Neural crest cell (in vitro differentiated cells): Measurements from ENCODE around the gene SESN1. TPM values are rescaled to one million over a fixed set of nuclear protein-coding genes. Genes with fewer than 3 reads are reported as not detected.

Experiments used
- DNase-seq: peaks from one replicate; pipeline ENCODE4 v3.0.0; 2021; ENCODE audit warnings: low read depth, mixed read lengths, low spot score
- H3K27ac Mint-ChIP-seq: one replicate; pipeline ENCODE4 v1.8.0; 2021; ENCODE audit warnings: mild to moderate bottlenecking, mixed read lengths; ENCODE audit not compliant: unreplicated experiment
- H3K27me3 Mint-ChIP-seq: 2 replicates; pipeline ENCODE4 v1.8.0; 2021; ENCODE audit warnings: low read depth, mild to moderate bottlenecking, mixed read lengths
- H3K36me3 Mint-ChIP-seq: 2 replicates; pipeline ENCODE4 v1.8.0; 2021; ENCODE audit warnings: low read depth, mild to moderate bottlenecking, mixed read lengths
- H3K4me1 Mint-ChIP-seq: 2 replicates; pipeline ENCODE4 v1.8.0; 2021; ENCODE audit warnings: mixed read lengths
- H3K4me3 Mint-ChIP-seq: one replicate; pipeline ENCODE4 v1.8.0; 2021; ENCODE audit warnings: mild to moderate bottlenecking, mixed read lengths
- H3K9me3 Mint-ChIP-seq: 2 replicates; pipeline ENCODE4 v1.8.0; 2021; ENCODE audit warnings: mixed read lengths
- total RNA-seq: library from RNA; stranded (reverse); gene quantifications from 2 replicates; pipeline ENCODE4 v1.2.1, GENCODE V29; 2021
- TF ChIP-seq, protein P1 (sequence below): fragments of 200-600 bp; sonication (generic); conservative IDR thresholded peaks from 2 replicates; pipeline ENCODE4 v1.5.0; 2021; ENCODE audit warnings: antibody characterized with exemption, mild to moderate bottlenecking

SESN1 gene
- total RNA-seq, 1 donor from 2014 or later = 11.5 TPM

- no peak for DNase-seq
- TF ChIP-seq, protein P1, sequence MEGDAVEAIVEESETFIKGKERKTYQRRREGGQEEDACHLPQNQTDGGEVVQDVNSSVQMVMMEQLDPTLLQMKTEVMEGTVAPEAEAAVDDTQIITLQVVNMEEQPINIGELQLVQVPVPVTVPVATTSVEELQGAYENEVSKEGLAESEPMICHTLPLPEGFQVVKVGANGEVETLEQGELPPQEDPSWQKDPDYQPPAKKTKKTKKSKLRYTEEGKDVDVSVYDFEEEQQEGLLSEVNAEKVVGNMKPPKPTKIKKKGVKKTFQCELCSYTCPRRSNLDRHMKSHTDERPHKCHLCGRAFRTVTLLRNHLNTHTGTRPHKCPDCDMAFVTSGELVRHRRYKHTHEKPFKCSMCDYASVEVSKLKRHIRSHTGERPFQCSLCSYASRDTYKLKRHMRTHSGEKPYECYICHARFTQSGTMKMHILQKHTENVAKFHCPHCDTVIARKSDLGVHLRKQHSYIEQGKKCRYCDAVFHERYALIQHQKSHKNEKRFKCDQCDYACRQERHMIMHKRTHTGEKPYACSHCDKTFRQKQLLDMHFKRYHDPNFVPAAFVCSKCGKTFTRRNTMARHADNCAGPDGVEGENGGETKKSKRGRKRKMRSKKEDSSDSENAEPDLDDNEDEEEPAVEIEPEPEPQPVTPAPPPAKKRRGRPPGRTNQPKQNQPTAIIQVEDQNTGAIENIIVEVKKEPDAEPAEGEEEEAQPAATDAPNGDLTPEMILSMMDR = no peak
- Mint-ChIP-seq H3K4me1 (no peaks in the 10 kb centered on the region), H3K36me3 (peaks cover 15% of the 10 kb centered on the region), H3K27ac (no peak overlapping the region), H3K9me3 (peaks cover 4% of the 10 kb centered on the region), H3K27me3 (no peaks in the 10 kb centered on the region), H3K4me3 (no peak overlapping the region)
These were observed 35.4 kb upstream of the SESN1 start for GRCh38 chr6:109130065-109130464.

- Mint-ChIP-seq H3K36me3 (peaks cover 2% of the 10 kb centered on the region), H3K4me1 (no peaks in the 10 kb centered on the region), H3K27me3 (no peaks in the 10 kb centered on the region), H3K4me3 (no peak overlapping the region), H3K9me3 (no peaks in the 10 kb centered on the region), H3K27ac (no peak overlapping the region)
- TF ChIP-seq, protein P1 = no peak
- no peak for DNase-seq
These were observed 30.9 kb upstream of the SESN1 start for GRCh38 chr6:109125504-109125903.

GRCh38 chr6:109124219-109124618 lies 29.6 kb upstream of the SESN1 start:
- Mint-ChIP-seq H3K4me1 (no peaks in the 10 kb centered on the region), H3K27ac (no peak overlapping the region), H3K36me3 (no peaks in the 10 kb centered on the region), H3K4me3 (no peak overlapping the region), H3K27me3 (no peaks in the 10 kb centered on the region), H3K9me3 (no peaks in the 10 kb centered on the region)
- TF ChIP-seq, protein P1 = no peak
- DNase-seq = no peak

DNA sequence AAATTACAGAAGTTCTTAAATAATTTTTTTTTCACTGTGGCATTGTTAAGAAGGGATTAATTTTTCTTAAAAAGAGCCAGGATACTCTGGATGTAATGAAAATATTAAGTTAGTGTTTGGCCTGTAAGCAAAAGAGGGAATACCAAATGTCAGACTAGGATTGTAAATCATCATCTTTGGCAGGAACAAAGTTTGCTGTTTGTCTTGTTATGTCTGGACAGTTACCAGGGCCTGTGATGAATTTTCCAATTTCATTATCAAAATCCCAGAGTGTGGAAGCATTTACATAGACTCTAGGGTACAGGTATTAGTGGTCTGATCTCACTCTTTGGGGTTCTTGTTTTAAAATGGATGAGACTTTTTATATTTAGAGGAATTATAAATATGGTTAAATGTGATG lies 26.8 kb upstream of the SESN1 start:
- no peak for DNase-seq
- Mint-ChIP-seq H3K27ac (no peak overlapping the region), H3K27me3 (no peaks in the 10 kb centered on the region), H3K36me3 (no peaks in the 10 kb centered on the region), H3K4me3 (no peak overlapping the region), H3K9me3 (no peaks in the 10 kb centered on the region), H3K4me1 (no peaks in the 10 kb centered on the region)
- TF ChIP-seq, protein P1 = no peak

DNA sequence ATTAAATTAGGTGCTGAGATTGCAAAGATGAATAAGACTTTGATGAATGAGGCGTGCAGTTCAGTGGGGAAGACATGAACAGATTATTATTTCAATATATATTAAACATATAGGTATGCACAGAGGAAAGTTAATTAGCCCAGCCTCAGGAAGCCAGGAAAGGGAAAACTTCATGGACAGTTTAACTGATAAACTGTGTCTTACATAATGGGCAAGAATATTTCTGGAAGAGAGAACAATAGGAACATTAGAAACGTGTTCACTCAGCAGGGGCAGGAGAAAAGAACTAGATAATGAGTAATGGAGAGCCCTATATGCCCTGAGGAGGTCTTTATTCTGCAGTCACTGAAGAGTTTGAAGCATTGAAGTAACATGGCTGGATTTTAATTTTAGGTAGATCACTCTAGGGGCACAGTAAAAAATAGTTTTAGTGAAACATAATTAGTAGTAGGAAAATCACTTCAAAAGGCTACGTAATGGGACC lies 24.3 kb upstream of the SESN1 start:
- TF ChIP-seq, protein P1 = no peak
- no peaks in the 10 kb centered on the region for H3K9me3 Mint-ChIP-seq
- H3K27ac Mint-ChIP-seq = no peak overlapping the region
- no peaks in the 10 kb centered on the region for H3K36me3 Mint-ChIP-seq
- H3K4me1 Mint-ChIP-seq = no peaks in the 10 kb centered on the region
- DNase-seq = no peak
- no peak overlapping the region for H3K4me3 Mint-ChIP-seq
- no peaks in the 10 kb centered on the region for H3K27me3 Mint-ChIP-seq

GRCh38 chr6:109118337-109118736 lies 23.7 kb upstream of the SESN1 start:
- no peak overlapping the region for H3K4me3 Mint-ChIP-seq
- H3K27me3 Mint-ChIP-seq = no peaks in the 10 kb centered on the region
- TF ChIP-seq, protein P1 = no peak
- H3K9me3 Mint-ChIP-seq = no peaks in the 10 kb centered on the region
- H3K4me1 Mint-ChIP-seq = peaks cover 3% of the 10 kb centered on the region
- no peak overlapping the region for H3K27ac Mint-ChIP-seq
- no peak for DNase-seq
- no peaks in the 10 kb centered on the region for H3K36me3 Mint-ChIP-seq
